Esophagus squamous epithelium (tissue), 4 donors: ENCODE results near the gene IQSEC3.

Source experiments
- CTCF ChIP-seq, 6 experiments: fragments of 450-650 bp in 4 of 6; fragments of 200-600 bp in 2 of 6; sonication (generic) in 2 of 6; IDR thresholded peaks; one replicate each; pipeline ENCODE4 v1.5.1; 2016 to 2019; ENCODE audit warnings: antibody characterized with exemption in 6 of 6, mild to moderate bottlenecking in 4 of 6, moderate library complexity in 4 of 6
- POLR2A ChIP-seq, 4 donors: fragments of 450-650 bp; IDR thresholded peaks; one replicate each; pipeline ENCODE4 v1.6.1; 2017; ENCODE audit warnings: antibody characterized with exemption in 4 of 4, mild to moderate bottlenecking in 4 of 4, moderate library complexity in 3 of 4

GRCh38 chr12:22190-22529, 44.4 kb upstream of the IQSEC3 start:
- TF ChIP-seq CTCF (IDR thresholded peaks at IDR 0.05) (no peak), POLR2A (IDR thresholded peaks at IDR 0.05) (no peak)
